Stimulated activated CD8-positive, alpha-beta memory T cell treated with anti-CD3 and anti-CD28 coated beads, Interleukin-4, amount 100 ng/mL, for 24 hours (primary cell): ENCODE measurements around the gene ZNF548.
"Not testable (repeated sequence)": the region's sequence is repeated elsewhere in the genome, so short reads cannot be mapped to it uniquely, and the experiment has no call there.

Experiments used
- DNase-seq: peaks from one replicate; pipeline ENCODE4 v3.0.0-alpha.2; 2020; ENCODE audit warnings: low read depth

The ZNF548 gene

DNA sequence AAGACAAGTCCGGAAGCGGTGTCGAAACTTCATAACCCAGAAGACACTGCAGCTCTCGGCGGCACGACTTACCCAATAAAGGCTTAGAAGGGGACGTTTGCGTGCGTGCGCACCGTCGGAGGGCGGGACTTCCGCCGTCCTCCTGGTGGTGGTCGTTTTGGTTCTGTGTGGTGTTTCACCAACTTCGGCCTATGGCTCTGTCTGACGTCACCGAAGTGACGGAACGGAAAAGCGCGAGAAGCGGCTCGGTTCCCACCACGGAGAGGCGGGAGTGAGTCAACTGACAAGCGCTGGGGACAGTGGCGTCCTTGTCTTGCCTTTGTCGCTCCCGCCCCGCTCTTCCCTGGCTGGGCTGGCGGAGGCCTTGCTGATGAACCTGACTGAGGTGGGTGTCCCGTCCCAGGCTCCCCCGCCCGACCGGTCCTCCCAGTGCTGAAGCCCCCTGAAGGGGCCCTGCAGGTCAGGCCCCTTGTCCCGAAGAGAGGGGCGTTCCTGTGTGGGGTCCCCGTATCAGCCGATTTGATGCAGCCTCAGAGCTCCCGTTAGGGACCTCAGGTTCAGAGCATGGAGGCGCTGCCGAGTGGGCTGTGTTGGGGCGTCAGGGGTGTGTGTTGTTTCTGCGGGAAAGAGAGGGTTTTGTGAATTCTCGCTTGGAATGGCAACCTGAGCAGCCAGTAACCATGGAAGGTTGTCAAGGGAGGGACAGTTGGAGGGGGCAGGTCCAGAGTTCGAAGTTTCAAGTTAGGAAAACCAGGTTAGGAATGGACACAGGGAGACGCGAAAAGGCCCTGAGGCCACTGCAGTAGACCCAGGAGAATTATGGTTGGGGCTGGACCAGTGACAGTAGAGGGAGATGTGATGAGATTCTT is at the start of gene ZNF548:
Gene ZNF548 (plus strand): TSS at position 125 of the 869 bp plus-strand sequence. CDS start 246 bp downstream, at position 371.
- peak; percentile 99 for DNase-seq

DNA sequence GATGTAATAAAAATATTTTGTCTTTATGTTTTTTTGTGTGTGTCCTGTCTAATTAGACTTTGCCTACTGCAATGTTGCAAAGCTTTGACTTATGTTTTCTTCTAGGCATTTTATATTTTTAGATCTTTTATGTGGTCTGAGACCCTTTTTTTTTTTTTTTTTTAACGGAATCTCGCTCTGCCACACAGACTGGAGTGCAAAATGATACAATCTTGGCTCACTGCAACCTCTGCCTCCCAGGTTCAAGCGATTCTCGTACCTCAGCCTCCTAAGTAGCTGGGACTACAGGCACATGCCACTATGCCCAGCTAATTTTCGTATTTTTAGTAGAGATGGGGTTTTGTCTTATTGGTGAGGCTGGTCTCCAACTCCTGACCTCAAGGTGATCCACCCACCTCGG is 47.1 kb upstream of the ZNF548 start:
- no peak for DNase-seq

DNA sequence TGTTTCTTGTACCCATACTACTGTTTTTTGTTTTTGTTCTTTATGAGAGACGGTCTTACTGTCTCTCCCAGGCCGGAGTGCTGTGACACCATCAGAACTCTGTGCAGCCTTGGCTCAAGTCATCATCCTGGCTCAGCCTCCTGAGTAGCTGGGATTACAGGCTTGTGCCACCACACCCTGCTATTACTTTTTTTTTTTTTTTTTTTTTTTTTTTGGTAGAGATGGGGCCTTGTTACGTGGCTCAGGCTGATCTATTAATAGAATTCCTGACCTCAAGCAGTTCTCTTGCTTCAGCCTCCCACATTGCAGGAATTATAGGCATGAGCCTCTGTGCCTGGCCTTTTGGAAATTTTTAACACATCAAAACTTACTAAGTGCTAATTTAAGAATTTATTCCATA is 41.5 kb upstream of the ZNF548 start:
- DNase-seq = no peak

DNA sequence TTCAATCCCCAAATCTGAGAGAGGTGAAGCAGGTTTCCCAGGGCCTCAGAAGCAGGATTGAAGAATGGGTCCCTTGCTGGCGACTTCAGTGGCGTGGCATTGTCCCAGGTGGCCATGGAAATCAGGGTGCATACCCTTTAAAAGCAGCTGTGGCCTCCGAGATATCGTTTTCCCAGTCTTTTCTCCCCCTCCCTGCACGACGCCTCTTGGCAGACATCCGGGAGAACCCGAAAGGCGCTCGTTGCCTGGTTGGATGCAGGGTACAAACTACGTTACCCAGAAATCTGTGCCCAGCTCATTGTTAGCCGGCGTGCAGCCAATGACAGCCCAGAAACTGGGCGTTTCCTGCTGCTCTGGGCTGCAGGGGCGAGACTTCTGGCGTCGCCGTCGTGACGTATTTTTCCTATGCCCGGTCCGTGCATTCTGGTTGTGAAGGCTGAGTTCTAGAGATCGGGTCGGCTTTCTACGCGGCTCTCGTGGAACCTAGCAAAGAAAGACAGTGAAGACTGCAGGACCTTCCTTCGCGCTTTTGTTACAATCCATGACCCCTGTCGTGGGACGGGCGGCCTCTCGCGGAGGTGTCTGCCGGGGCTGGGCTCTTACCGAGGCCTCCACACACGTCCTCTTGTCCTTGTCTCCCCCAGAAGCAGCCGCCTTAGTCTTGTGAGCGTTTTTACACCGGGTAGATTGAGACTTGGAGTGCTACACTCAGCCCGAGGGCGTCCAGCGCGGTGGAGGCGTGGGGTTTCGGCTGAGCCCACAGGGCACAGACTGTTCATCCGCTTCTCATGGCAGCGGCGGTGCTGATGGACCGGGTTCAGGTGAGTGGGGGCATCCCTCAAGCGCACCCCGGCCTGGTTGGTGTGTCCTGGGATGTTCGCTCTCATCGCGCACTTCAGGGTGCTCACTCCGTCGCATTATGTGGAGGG is 38.5 kb upstream of the ZNF548 start, which contains the start of gene ZNF304:
Gene ZNF304 (plus strand): TSS at position 395 of the 929 bp plus-strand sequence. CDS start 394 bp downstream, at position 789.
- peak; percentile 72 for DNase-seq

DNA sequence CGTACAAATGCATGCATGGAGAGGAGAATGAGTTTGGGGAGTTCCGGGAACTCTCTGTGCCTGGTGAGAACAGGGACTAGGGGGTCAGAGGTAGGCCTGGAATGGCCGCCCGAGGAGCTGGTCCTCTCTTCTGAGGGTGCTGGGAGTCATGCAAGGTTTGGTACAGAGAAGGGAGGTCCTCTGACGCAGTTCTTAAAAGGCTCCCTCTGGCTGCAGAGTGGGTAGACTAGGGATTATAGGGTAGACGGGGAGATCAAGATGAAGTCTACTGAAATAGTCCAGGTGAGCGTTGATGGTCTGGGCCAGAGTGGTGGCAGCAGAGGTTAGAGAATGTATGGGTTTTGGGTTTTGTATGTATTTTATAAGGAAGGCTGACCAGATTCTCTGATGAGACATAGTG is 37.8 kb upstream of the ZNF548 start:
- no peak for DNase-seq

DNA sequence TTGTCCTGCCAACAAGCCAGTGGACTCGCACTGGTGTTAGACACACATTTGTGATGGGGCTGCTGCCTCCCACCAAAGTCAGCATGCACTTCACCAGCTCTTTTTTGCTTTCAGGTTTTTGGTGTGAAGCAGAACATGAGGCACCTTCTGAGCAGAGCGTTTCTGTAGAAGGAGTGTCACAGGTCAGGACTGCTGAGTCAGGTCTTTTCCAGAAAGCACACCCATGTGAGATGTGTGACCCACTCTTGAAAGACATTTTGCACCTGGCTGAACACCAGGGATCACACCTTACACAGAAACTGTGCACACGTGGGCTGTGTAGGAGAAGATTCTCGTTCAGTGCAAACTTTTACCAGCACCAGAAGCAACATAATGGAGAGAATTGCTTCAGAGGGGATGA is 33.7 kb upstream of the ZNF548 start:
- no peak for DNase-seq

DNA sequence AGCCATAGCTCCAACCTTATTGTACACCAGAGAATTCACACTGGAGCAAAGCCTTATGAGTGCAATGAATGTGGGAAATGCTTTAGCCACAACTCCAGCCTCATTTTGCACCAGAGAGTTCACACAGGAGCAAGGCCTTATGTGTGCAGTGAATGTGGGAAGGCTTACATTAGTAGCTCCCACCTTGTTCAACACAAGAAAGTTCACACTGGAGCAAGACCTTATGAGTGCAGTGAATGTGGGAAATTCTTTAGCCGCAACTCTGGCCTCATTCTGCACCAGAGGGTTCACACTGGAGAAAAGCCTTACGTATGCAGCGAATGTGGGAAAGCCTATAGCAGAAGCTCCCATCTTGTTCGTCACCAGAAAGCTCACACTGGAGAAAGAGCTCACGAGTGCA is 32.2 kb upstream of the ZNF548 start:
- DNase-seq = no peak

DNA sequence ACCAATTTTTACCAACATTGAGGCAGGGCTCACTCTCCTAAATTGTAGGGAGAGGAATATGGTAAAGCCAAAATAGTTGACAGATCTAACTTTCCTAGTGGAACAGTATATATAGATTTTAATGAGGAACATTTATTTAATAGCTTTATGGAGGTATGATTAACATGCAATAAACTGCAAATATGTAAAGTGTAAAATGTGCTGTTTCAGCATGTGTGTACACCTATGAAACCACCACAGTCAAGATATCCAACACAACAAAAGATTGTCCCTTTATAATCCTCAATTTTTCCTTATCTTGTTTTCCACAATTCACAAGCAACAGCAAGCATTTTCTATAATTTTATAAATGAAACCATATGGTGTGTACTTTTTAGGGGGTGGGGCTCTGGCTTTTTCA is 30.4 kb upstream of the ZNF548 start:
- no peak for DNase-seq

DNA sequence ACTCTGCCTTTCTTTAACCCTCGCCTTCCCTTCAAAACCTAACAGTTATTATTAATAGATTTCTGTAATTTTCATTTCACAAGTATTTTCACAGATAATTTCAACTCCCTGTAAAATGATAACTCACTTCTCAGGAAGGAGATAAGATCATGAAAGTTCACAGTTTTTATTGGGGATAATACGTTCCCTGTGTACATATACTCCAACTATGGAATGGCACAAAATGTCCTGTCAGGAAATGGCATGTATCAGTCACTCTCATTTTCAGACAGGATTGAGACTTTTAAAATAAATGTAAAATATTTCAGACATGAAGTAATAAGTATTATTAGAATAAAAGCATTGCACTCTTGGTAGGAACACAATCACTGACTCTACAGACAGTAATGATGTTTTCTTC is 27.2 kb upstream of the ZNF548 start:
- DNase-seq = no peak

DNA sequence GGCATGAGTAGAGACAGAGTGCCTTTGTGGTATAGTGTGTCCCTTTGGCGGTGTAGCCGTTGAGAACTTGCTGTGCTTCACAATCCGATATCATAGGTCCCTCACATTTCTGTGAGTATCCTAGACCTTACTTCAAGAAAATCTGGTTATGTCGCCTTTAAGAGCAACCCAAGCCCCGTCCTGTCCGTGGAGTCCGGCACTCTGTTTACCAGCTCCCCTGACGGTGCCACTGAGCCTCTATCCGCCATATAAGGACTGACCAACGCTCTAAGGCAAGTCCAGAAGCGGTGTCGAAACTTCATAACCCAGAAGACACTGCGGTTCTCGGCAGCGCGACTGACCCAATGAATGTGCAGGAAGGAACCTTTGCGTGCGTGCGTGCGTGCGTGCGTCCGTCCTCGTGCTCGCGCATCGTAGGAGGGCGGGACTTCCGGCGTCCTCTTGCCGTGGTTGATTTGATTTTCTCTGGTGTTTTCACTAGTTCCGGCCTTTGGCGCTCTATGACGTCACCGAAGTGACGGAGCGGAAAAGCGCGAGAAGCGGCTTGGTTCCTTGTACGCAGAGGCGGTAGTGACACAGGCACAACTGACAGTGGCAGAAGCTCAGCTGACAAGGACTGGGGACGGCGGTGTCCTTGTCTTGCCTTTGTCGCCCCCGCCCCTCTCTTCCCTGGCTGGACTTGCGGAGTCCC is 26.5 kb upstream of the ZNF548 start, which contains the start of the genes TRAPPC2B and ZNF547:
Gene TRAPPC2B (plus strand): TSS at position 555 of the 691 bp plus-strand sequence. CDS start 1,283 bp downstream, outside the sequence.
Gene ZNF547 (plus strand): TSS at position 555 of the 691 bp plus-strand sequence. CDS start 5,005 bp downstream, outside the sequence.
- DNase-seq = peak; percentile 96

DNA sequence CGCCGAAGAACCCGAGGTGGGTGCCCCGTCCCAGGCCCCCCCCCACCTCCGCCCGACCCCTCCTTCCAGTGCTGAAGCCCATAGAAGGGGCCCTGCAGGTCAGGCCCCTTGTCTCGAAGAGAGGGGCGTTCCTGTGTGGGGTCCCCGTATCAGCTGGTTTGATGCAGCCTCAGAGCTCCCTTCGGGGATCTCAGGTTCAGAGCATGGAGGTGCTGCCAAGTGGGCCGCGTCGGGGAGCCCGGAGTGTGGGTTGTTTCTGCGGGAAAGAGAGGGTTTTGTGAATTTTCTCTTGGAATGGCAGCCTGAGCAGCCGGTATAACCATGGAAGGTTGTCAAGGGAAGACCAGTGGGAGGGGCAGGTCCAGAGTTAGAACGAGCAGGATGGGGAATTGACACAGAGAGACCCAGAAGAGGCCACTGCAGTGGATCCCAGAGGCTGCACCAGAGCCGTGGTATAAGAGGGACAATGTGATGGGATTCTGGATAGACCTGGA is 25.9 kb upstream of the ZNF548 start:
- DNase-seq = no peak

DNA sequence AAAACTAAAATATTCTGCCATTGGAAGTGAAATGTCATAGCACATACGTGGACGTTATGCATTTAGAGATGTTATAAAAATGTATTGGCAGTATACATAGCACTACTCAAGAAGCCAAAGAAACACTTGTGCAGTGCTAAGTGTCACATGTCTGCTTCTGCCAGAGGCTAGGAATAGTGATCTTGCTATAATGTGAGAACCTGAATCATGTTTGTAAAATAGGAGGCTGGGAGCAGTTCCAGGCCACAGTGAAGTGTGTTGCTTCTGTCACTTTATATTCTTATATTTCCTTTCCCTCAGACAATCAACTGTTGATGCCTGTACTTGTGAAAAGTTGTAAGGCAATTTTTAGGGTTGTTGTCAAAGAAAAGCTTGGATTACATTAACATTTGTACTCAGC is 22.9 kb upstream of the ZNF548 start:
- no peak for DNase-seq

DNA sequence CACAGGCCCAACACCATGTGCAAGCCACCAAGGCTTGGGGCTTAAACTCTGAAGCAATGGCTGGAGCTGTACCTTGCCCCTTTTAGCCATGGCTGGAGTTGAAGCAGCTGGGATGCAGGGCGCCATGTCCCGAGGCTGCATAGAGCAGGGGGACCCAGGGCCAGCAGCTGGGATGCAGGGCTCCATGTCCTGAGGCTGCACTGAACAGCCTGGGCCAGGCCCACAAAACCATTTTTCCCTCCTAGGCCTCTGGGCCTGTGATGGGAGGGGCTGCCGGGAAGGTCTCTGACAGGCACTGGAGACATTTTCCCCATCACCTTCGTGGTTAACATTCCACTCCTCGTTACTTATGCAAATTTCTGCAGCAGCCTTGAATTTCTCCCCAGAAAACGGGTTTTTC is 15.5 kb upstream of the ZNF548 start:
- DNase-seq = no peak

DNA sequence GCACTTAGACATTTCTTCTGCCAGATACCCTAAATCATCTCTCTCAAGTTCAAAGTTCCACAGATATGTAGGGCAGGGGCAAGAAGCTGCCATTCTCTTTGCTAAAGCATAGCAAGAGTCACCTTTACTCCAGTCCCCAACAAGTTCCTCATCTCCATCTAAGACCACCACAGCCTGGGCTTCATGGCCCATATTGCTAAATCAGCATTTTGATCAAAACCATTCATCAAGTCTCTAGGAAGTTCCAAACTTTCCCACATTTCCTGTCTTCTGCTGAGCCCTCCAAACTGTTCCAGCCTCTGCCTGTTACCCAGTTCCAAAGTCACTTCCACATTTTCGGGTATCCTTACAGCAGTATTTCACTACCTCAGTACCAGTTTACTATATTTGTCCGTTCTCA is 15.0 kb upstream of the ZNF548 start:
- not testable (repeated sequence) for DNase-seq

DNA sequence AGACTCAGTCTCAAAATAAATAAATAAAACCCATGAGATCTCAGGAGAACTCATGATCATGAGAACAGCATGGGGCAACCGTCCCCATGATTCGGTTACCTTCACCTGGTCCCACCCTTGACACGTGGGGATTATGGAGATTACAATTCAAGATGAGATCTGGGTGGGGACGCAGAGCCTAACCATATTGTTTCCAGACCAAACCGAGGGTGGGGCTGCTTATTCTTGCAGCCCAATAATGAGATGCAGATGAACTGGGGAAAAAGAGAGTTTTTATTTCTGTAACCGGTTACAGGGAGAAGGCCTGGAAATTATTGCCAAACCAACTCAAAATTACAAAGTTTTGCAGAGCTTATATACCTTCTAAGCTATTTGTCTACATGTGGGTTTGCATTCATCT is 13.5 kb upstream of the ZNF548 start:
- no peak for DNase-seq

DNA sequence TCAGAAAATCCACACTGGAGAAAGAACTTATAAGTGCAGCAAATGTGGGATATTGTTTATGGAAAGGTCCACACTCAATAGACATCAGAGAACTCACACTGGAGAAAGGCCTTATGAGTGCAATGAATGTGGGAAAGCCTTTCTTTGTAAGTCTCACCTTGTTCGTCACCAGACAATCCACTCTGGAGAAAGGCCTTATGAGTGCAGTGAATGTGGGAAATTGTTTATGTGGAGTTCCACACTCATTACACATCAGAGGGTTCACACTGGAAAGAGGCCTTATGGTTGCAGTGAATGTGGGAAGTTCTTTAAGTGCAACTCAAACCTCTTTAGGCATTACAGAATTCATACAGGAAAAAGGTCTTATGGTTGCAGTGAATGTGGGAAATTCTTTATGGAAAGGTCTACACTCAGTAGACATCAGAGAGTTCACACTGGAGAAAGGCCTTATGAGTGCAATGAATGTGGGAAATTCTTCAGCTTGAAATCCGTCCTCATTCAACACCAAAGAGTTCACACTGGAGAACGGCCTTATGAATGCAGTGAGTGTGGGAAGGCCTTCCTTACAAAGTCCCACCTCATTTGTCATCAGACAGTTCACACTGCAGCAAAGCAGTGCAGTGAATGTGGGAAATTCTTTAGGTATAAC is 12.0 kb upstream of the ZNF548 start:
- DNase-seq = no peak

DNA sequence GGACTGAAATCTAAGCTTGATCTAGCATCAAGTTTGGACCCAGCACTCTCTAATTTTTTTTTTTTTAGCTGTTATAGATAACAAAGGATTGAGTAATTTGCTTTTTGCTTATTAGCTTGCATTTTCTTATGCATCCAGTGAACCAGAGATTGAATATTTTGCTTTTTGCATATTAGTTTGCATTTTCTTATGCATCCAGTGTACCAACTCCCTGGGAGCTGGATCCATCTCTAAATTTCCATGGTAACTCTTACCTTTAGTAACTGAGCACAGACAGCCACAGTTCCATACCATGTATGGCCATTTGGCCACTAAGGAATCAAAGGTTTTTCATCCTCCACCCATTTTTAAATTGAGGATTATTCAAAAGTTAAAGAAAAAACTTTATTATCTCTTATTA is 8.7 kb upstream of the ZNF548 start:
- DNase-seq = no peak

DNA sequence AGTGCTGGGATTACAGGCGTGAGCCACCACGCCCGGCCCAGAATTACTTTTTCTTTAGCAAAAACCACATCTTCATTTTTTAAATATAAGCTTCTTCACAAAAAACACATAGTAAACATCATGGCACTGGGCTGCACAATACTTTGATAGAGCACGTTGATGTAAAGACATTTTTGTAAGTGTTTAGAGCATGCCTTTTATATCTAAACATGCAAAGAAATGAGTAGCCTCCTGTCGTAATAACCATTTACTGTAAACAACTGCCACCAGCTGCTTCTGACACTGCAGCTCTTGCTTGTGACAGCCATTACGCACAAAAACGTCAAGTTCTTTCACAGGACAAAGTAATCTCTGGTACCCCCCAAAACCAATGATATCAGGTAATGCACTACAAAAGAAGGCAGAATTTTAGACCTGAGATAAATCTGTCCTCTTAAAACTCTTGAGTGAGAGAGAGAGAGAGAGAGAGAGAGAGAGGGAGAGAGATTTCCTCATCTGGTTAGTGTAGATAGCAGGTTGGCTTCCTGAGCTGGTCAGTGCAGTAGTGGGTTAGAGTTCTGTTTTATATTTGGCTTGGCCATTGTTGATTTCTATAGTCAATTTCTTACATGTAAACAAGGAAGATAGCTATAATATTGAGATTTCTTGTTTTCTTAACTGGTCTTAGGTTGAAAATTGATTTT is 6.7 kb upstream of the ZNF548 start:
- no peak for DNase-seq

DNA sequence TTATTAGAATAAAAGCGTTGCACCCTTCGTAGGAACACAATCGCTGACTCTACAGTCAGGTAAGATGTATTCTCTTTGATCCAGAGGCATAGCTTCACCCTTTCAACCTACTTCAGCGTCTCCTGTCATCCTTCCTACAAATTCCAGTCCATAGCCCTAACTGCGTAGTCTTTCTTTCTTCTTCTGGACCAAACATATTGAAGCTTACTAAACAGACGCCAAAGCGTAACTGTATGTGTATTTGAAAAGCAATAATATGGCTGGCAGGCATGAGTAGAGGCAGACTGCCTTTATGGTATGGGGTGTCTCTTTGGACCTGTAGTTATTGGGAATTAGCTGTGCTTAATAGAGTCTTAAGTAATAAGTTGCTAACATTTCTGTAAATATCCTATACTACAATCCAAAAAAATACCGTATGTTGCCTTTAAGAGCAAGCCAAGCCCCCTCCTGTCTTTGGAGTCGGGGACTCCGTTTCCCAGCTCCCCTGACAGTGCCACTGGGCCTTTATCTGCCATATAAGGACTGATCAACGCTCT is 392 bp upstream of the ZNF548 start:
- no peak for DNase-seq

DNA sequence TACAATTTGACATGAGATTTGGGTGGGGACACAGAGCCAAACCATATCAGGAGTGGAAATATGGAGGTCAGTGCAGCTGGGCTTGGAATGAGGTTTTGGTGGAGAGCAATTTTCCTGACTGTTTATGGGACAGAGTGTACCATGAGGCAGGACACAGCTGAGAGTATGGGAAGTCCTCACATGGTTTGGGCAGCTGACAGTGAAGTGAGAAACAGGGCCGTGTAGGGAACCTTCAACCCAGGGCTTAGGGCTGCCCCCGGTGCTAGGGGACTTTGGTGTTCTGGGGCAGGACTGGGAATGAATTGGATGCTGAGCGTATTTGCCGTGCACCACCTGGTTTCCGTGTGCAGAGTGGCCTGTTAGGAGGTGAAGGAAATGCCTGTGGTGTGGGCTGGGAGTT is 6.1 kb downstream of the ZNF548 start:
- no peak for DNase-seq
